ENCODE data around the gene AJAP1.

Gene AJAP1

DNA sequence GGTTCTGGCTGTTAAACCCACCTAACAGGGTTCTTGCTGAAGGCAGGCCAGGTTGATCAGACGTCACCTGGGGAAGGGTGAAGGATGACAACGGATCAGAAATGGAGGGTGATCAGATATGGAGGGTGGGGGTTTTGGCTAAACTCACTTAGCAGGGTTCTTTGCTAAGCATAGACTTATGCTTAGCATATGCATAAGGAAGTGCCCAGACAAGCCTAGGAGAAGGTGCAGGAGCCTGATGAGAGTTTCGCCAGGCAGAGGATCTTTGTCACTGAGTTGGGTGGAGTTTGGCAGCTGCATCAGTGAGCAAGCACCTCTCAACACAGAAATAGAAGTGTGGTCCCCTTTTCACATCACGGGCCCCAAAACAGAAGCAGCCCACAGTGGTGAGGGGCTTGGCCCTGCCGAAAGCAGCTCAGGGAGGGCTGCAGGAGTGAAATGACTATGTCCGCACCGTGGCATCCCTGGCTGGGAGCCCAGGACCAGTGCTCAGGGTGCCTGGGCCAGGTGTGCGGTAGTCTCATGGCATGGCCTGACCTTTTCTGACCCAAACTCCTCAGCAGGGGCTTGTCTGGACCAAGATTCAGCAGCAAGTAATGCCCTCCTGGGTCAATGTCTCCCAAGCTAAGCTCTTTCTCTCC, 101.6 kb downstream of the AJAP1 start:
- DNase-seq (ENCODE audit: low read depth): no peak
- H3K4me3 ChIP-seq (ENCODE audit: low read length): no peak overlapping the region
- TF ChIP-seq CTCF (conservative IDR thresholded peaks at IDR 0.05; ENCODE audit: low read length): no peak

- TF ChIP-seq CTCF (conservative IDR thresholded peaks at IDR 0.05; ENCODE audit: low read length): no peak
- no peak overlapping the region for H3K4me3 ChIP-seq (ENCODE audit: low read length)
These were observed 102.6 kb downstream of the AJAP1 start for GRCh38 chr1:4756851-4757580.

DNA sequence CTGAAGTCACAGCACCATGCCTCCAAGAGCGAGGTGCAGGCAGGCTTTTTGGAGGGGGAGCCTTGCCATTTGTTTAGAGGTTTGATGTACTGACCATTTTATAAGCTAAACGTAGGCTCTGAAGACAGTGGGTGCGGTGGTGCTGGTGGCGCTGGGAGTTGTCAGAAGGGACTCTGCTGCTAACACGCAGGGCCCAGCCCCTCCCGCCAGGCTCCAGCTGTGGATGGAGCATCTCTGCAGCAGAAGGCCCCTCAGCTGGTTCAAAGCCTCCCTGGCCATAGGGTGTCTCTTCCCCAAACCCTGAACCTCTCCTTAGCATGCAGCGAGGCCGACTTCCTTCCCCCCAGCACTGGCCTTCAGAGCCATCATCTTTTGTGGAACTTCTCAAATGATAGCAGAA, 105.3 kb downstream of the AJAP1 start:
- no peak overlapping the region for H3K4me3 ChIP-seq (ENCODE audit: low read length)
- DNase-seq (ENCODE audit: low read depth): no peak
- no peak for TF ChIP-seq CTCF (conservative IDR thresholded peaks at IDR 0.05; ENCODE audit: low read length)

More at GRCh38 chr1:4756851-4757580, 102.6 kb downstream of the AJAP1 start:
- DNase-seq (ENCODE audit: low read depth): no peak

GRCh38 chr1:4760088-4760487, 105.7 kb downstream of the AJAP1 start:
- no peak overlapping the region for H3K4me3 ChIP-seq (ENCODE audit: low read length)
- no peak for TF ChIP-seq CTCF (conservative IDR thresholded peaks at IDR 0.05; ENCODE audit: low read length)
- no peak for DNase-seq (ENCODE audit: low read depth)

DNA sequence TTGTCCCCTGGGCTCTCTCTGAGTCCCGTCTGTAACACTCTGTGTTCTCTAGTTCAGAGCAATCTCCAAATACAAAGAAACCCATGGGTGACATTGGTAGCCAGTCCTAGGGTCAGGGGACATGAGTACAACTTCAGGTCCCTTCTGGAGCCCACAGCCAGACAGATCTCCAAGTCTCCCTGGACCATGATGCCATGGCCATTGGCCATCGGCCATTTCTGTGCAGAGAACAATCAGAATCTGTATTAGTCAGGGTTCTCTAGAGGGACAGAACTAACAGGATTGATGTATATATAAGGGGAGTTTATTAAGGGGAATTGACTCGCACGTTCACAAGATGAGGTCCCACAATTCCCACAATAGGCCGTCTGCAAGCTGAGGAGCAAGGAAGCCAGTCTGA, 106.9 kb downstream of the AJAP1 start:
- no peak for DNase-seq (ENCODE audit: low read depth)
- TF ChIP-seq CTCF (conservative IDR thresholded peaks at IDR 0.05; ENCODE audit: low read length): no peak
- no peak overlapping the region for H3K4me3 ChIP-seq (ENCODE audit: low read length)

GRCh38 chr1:4762146-4762545, 107.7 kb downstream of the AJAP1 start:
- no peak for TF ChIP-seq CTCF (conservative IDR thresholded peaks at IDR 0.05; ENCODE audit: low read length)
- no peak for DNase-seq (ENCODE audit: low read depth)
- no peak overlapping the region for H3K4me3 ChIP-seq (ENCODE audit: low read length)

DNA sequence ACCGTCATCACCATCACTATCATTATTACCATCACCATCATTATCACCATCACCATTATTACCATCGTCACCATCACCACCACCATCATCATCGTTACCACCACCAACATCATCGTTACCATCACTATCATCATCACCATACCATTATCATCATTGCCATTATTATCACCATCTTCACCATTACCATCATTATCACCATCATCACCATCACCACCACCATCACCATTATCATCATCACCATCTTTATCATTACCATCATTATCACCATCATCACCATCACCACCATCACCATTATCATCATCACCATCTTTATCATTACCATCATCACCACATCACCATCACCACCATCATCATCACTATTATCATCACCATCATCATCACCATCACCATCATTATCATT, 112.9 kb downstream of the AJAP1 start:
- no peak for TF ChIP-seq CTCF (conservative IDR thresholded peaks at IDR 0.05; ENCODE audit: low read length)
- H3K4me3 ChIP-seq (ENCODE audit: low read length): no peak overlapping the region
- no peak for DNase-seq (ENCODE audit: low read depth)
